ENCODE results near the gene RNF207.
"Not testable (repeated sequence)": the region's sequence is repeated elsewhere in the genome, so short reads cannot be mapped to it uniquely, and the experiment has no call there.

RNF207 gene

DNA sequence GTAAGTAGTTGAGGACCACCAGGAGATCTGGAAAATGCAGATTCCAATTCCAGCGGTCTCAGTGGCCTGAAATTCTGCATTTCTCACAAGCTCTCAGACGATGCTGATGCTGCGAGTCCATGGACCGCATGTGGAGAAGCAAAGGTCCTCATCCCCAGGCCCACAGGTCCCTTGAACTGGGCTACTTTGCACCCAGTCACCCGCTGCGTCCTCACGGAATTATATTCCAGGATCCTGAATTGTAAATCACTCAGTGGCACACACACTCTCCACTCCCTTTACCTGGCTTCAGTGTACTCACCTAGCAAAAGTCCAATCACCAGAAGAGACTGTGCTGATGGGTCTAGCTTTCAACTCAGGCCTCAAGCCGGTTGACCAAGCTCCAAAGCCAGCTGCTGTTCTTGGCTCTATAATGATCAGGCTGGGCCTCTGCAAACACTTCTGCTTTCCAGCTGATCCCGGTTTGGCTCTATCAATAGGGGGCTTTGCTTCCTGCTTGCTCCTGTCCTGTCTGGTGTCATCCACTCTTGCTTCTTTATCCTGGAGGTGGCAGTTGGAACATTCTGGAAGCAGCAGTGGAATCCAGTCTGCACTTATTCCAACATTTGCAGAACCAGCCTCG is 5.6 kb upstream of the RNF207 start:
- DNase-seq (ENCODE audit: low read depth) = no peak

GRCh38 chr1:6202256-6202655 is 3.7 kb upstream of the RNF207 start:
- DNase-seq (ENCODE audit: low read depth) = no peak

GRCh38 chr1:6206520-6206855 is 569 bp downstream of the RNF207 start:
- DNase-seq (ENCODE audit: low read depth) = no peak

GRCh38 chr1:6207075-6207885 is 1.4 kb downstream of the RNF207 start:
- no peak for DNase-seq (ENCODE audit: low read depth)

DNA sequence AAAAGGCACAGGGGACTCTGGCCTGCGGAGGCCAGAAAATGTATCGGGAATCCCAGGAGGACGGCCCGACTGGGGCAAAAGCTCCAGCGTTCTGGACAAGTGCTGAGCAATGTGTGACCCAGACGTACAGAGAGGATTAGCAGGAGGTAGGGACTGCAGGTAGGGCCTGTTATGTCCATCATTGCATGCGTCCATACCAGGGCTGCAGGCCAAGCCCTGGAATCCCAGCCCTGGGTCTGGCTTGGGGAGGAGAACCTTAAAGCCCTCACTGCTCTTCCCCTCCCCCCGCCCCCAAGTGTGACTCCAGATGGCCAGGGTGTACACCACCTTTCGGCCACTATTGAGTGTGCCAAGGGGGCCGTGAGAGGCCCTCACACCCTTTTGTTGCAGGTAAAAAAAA is 2.0 kb downstream of the RNF207 start:
- no peak for DNase-seq (ENCODE audit: low read depth)

DNA sequence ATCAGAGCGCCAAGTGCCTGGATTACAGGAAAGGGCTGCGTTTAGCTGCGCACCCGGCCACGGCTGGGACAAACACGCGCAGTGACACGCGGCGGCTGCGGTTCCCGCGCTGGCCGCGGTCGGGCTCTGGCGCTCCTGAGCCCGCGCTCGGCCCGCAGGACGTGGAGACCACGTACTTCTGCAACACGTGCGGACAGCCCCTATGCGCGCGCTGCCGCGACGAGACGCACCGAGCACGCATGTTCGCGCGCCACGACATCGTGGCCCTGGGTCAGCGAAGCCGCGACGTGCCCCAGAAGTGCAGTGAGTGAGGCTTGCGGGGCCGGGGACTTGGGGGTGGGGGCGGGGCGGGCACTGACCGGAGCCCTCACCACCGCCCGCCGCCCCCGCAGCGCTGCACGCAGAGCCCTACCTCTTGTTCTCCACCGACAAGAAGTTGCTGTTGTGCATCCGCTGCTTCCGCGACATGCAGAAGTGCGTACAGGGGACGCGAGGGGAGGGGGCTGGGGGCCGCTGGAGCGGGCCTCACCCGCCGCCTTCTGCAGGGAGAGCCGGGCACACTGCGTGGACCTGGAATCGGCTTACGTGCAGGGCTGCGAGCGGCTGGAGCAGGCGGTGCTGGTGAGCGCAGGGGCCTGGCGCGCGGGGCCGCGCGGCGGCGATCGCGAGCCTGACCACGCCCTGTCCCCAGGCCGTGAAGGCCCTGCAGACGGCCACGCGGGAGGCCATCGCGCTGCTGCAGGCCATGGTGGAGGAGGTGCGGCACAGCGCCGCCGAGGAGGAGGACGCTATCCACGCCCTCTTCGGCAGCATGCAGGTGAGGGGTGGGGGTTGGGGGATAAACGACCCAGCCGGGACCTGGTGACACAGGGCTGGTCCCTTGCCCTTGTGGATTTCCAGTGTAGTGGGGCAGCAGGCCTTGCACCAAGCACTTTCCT is 3.1 kb downstream of the RNF207 start:
- DNase-seq (ENCODE audit: low read depth) = no peak

DNA sequence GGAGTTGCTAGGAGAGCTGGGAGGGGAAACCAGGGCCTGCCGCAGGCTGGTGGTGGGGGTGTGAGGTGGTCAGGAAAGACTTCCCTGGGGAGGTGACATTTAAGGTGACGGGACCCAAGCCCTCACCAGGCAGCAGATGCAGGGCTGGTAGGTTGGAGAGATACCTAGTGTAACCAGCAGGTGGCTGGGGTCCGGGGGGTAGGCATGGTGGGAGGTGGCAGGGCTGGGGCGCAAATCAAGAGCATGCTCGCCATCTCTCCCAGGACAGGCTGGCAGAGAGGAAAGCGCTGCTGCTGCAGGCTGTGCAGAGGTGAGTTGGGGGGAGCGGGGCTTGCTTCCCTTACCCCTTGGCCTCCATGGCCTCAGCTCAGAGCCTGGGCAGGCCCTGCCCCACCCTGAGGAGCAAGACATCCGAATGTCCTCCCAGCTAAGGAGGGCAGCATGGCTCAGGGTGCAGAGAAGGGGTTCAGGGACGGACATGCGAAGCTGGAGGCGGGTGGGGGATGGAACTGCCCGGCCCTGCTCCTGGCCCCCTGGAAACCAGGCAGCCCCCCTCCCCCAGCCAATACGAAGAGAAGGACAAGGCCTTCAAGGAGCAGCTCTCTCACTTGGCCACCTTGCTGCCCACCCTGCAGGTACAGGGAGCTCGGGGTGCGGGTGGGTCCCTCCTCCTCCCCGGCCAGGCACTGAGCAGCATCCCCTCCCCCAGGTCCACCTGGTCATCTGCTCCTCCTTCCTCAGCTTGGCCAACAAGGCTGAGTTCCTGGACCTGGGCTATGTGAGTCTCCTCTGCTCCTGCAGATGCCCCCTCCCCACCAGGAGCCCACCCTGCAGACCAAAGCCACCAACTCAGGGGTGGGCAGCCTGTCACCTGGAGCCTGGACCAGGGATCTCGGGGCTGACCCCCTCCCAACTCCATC is 4.0 kb downstream of the RNF207 start:
- no peak for DNase-seq (ENCODE audit: low read depth)

GRCh38 chr1:6210591-6211355 is 4.9 kb downstream of the RNF207 start:
- DNase-seq (ENCODE audit: low read depth) = no peak

GRCh38 chr1:6211731-6212130 is 5.8 kb downstream of the RNF207 start:
- no peak for DNase-seq (ENCODE audit: low read depth)

DNA sequence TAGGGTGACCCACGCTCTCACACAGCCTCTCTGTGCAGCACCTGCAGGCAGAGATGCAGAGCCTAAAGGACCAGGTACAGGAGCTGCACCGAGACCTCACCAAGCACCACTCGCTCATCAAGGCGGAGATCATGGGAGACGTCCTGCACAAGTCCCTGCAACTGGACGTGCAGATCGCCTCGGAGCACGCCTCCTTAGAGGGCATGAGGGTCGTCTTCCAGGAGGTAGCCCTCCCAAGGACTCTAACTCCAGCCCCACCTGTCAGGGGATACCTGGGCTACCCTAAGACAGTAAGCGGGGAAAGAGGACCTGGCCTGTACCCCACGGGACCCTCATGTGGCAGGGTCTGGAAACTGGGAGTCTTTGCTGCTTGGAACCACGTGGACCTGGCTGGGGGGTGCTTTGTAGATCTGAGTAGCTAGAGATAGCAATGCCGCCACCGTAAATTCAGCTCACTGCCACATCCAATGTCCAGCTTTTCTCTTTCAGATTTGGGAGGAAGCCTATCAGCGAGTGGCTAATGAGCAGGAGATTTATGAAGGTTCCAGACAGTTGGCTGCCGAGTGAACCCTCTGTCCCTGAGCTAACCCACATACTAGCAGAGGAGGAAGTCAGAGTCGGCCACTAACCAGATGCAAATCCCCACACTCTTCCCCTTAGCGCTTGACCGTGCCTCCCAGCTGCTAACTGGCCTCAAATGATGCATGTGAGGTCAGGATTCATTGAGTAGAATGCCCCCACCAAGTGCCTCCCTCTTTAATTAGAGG is 6.5 kb downstream of the RNF207 start:
- no peak for DNase-seq (ENCODE audit: low read depth)

DNA sequence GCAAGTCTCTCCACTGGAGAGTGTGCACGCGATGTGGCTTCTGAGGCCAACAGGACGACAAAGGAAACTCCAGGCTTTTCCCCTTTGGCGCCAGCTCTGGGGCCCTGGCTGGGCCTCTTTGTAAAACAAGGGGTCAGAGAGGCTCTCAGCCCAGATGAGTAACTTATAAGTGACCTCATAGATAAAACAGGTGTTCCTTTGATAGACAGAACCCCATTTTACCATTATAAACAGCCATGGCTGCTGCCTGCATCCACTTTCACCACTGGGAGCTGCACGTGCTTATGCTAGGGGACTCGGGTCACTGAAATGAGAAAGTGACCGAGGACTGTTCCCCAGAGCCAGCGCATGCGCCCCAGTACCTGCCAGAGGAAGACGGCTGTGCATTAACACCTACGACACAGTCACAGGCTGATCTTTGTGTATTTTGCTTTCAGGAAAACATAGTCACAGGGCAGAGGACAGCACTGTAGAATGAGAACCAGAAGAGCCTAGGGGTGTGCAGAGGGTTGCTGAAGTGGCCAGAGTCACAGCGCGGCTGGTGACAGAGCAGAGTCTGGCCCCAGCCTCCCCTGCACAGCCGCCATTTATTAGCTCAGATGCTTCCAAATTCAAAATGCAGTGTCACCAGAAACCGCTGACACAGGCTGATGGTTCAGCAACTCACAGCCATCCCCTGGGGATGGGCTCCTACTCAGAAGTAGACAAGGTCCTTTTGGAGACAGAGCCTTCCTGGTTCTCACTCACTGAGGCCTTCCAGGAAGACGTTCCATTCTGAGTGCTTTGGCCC is 12.7 kb downstream of the RNF207 start:
- no peak for DNase-seq (ENCODE audit: low read depth)

- not testable (repeated sequence) for DNase-seq (ENCODE audit: low read depth)
Observed at GRCh38 chr1:6219641-6220040, 13.7 kb downstream of the RNF207 start.

GRCh38 chr1:6220236-6220635 is 14.3 kb downstream of the RNF207 start:
- no peak for DNase-seq (ENCODE audit: low read depth)

DNA sequence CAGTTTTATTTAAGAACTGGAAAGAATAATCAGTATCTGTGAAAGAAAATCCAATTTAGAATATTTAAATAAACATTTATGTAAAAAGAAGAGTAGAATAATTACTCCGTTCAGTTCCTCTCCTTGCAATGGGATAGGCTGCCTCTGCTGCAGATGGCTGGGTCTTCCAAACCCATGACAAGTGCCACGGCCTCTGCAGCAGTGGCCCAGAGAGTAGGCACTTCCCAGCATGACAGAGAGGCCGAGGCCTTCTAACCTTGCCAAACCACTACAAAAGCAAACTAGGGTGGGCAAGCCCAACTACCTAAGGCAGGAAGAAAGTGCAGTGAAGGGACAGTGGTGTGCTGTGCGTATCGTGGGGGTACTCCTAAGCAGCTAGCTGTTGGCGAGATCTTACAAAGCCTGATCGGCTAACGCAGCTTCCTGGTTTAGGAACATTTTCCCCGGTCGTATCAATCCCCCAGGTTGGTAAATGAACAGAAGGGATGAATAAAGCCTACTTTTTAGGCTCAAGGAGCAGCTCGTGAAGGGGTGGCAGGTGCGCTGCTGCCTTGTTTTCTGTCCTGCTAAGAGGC is 15.4 kb downstream of the RNF207 start:
- DNase-seq (ENCODE audit: low read depth) = no peak

DNA sequence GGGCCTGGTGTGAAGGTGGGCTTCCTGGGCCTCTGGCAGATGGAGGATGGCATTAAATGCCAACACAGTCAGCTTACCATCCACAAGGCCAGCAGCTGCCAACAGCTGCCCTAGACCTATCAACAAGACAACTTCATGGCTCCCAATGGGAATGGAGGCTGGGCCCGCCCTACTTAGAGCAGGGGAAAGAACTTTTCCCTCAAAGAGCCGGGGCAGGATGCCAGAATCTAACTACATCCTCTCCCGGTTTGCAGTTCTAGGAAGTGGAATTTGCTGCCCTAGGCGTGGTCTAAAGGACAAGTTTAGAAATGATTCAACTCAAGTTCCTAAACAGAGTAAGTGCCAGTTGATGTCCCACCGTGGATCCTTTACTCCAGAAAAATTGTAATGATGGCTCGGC is 16.7 kb downstream of the RNF207 start:
- DNase-seq (ENCODE audit: low read depth) = no peak

DNA sequence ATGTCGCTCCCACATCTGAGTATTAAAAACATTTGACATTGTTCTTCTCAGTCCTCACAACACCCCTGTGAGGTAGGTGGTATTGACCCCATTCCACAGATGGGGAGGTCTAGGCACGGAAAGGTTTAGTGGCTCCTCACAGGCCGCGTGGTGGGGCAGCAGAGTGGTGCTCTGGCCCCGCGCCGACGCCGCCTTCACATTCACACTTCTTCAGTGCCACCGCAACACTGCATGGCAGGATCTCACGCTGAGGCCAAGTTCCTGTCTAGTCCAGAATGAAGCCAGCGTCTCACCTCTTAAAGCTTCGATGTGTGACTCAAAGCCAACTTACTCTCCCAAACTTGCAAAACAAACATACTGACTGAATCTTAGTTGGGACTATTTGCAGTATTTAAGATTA is 17.7 kb downstream of the RNF207 start:
- no peak for DNase-seq (ENCODE audit: low read depth)

- no peak for DNase-seq (ENCODE audit: low read depth)
Observed at GRCh38 chr1:6224718-6225117, 18.8 kb downstream of the RNF207 start.

DNA sequence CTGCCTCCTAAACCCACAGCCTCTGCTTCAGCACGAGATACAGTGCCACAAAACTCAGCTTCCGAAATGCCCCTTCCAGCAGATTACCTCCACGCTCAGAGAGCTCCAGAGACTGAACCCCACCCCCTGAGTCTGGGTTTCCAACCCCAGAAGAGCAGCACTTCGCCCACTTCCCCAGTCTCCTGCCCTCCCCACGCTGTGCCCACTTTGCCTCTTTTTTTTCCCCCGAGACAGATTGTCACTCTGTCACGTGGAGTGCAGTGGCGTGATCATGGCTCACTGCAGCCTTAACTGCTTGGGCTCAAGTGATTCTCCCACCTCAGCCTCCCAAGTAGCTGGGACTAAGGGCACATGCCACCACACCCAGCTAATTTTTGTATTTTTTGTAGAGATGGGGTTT is 19.7 kb downstream of the RNF207 start:
- no peak for DNase-seq (ENCODE audit: low read depth)

DNA sequence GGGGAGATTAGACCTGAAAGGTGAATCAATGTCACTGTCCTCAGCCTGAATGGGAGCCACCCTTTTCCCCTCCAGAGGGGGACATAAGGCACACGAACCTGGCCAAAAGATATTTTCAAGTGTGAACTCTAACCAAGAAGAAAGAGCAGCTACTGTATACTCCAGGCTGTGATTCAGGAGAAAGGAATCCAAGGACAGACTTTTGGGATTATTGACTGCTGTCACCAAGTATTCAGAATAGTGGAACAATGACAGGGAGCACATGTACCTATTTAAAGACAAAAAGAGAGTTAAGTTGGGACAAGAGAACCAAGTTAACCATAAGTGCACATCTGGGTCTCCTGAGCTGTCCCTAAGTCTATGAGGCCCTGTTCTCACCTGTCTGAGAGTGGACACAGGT is 27.5 kb downstream of the RNF207 start:
- DNase-seq (ENCODE audit: low read depth) = no peak
